ENCODE data around the gene GPR135.

Gene GPR135

GRCh38 chr14:59507752-59508103 lies 42.5 kb upstream of the GPR135 start:
- TF ChIP-seq USF1 (IDR thresholded peaks at IDR 0.05) (no peak), EGR1 (IDR thresholded peaks at IDR 0.05) (no peak), MAX (IDR thresholded peaks at IDR 0.05) (no peak), CREB1 (IDR thresholded peaks at IDR 0.05; ENCODE audit: low read depth) (no peak), YY1 (IDR thresholded peaks at IDR 0.05; ENCODE audit: low read depth) (no peak), TEAD4 (IDR thresholded peaks at IDR 0.05) (no peak), RAD21 (IDR thresholded peaks at IDR 0.05; ENCODE audit: low read depth) (no peak), EP300 (IDR thresholded peaks at IDR 0.05; ENCODE audit: borderline replicate concordance) (no peak)

- TF ChIP-seq RAD21 (IDR thresholded peaks at IDR 0.05; ENCODE audit: low read depth), result peak; percentile 72
- no peak for TF ChIP-seq FOXM1 (IDR thresholded peaks at IDR 0.05; ENCODE audit: borderline replicate concordance, low read depth)
Measured at GRCh38 chr14:59507063-59507751, 42.0 kb upstream of the GPR135 start.

GRCh38 chr14:59503256-59503655 lies 38.1 kb upstream of the GPR135 start:
- TF ChIP-seq EGR1 (IDR thresholded peaks at IDR 0.05) (no peak), MAX (IDR thresholded peaks at IDR 0.05) (no peak), REST (IDR thresholded peaks at IDR 0.05; ENCODE audit: low read depth) (no peak), RAD21 (IDR thresholded peaks at IDR 0.05; ENCODE audit: low read depth) (no peak), CEBPB (IDR thresholded peaks at IDR 0.05) (no peak), NFIC (IDR thresholded peaks at IDR 0.05) (no peak), TAF1 (IDR thresholded peaks at IDR 0.05; ENCODE audit: low read depth) (no peak), USF1 (IDR thresholded peaks at IDR 0.05) (no peak), CREB1 (IDR thresholded peaks at IDR 0.05; ENCODE audit: low read depth) (no peak), TCF12 (IDR thresholded peaks at IDR 0.05; ENCODE audit: low read depth) (no peak), ZBTB7A (IDR thresholded peaks at IDR 0.05; ENCODE audit: low read depth) (no peak), EP300 (IDR thresholded peaks at IDR 0.05; ENCODE audit: borderline replicate concordance) (no peak), TEAD4 (IDR thresholded peaks at IDR 0.05) (no peak), FOXM1 (IDR thresholded peaks at IDR 0.05; ENCODE audit: borderline replicate concordance, low read depth) (no peak), YY1 (IDR thresholded peaks at IDR 0.05; ENCODE audit: low read depth) (no peak)

- TF ChIP-seq MAX (IDR thresholded peaks at IDR 0.05) (no peak), TCF12 (IDR thresholded peaks at IDR 0.05; ENCODE audit: low read depth) (no peak), EGR1 (IDR thresholded peaks at IDR 0.05) (no peak), FOXM1 (IDR thresholded peaks at IDR 0.05; ENCODE audit: borderline replicate concordance, low read depth) (no peak), CREB1 (IDR thresholded peaks at IDR 0.05; ENCODE audit: low read depth) (no peak), USF1 (IDR thresholded peaks at IDR 0.05) (no peak), REST (IDR thresholded peaks at IDR 0.05; ENCODE audit: low read depth) (no peak), CEBPB (IDR thresholded peaks at IDR 0.05) (no peak), TEAD4 (IDR thresholded peaks at IDR 0.05) (no peak), YY1 (IDR thresholded peaks at IDR 0.05; ENCODE audit: low read depth) (no peak), ZBTB7A (IDR thresholded peaks at IDR 0.05; ENCODE audit: low read depth) (no peak), EP300 (IDR thresholded peaks at IDR 0.05; ENCODE audit: borderline replicate concordance) (no peak), NFIC (IDR thresholded peaks at IDR 0.05) (no peak), RAD21 (IDR thresholded peaks at IDR 0.05; ENCODE audit: low read depth) (no peak), TAF1 (IDR thresholded peaks at IDR 0.05; ENCODE audit: low read depth) (no peak)
Measured at GRCh38 chr14:59500732-59501131, 35.6 kb upstream of the GPR135 start.

DNA sequence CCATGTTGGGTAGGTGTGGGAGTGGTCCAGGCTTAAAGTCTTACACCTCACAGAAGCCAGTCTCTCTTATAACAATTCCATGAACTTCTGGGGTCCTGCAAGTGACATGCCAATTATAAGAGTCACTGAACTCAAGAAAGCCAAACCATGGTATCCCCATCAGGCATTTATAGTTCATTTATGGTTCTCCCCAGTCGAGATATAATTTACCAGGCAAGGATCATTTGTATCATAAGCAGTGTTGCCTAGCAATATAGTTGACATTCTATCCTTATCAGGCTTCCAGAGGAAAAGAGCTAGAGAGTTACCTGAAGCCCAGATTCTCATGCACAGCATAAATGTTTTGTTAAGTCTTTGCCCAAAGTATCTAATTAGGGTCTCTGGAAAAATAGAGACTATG lies 27.2 kb upstream of the GPR135 start:
- TF ChIP-seq NFIC (IDR thresholded peaks at IDR 0.05), result no peak
- TF ChIP-seq CREB1 (IDR thresholded peaks at IDR 0.05; ENCODE audit: low read depth), result no peak
- no peak for TF ChIP-seq ZBTB7A (IDR thresholded peaks at IDR 0.05; ENCODE audit: low read depth)
- no peak for TF ChIP-seq TEAD4 (IDR thresholded peaks at IDR 0.05)
- no peak for TF ChIP-seq MAX (IDR thresholded peaks at IDR 0.05)
- TF ChIP-seq FOXM1 (IDR thresholded peaks at IDR 0.05; ENCODE audit: borderline replicate concordance, low read depth), result no peak
- TF ChIP-seq EGR1 (IDR thresholded peaks at IDR 0.05), result no peak
- no peak for TF ChIP-seq REST (IDR thresholded peaks at IDR 0.05; ENCODE audit: low read depth)
- no peak for TF ChIP-seq YY1 (IDR thresholded peaks at IDR 0.05; ENCODE audit: low read depth)
